ENCODE measurements around the gene ZNF653.

The ZNF653 gene

GRCh38 chr19:11505504-11506100 lies at the start of gene ZNF653:
TSS of gene ZNF653 (minus strand) at chr19:11505839. CDS start at chr19:11505786, 53 bp downstream.
- TF ChIP-seq CTCF (IDR thresholded peaks at IDR 0.05; ENCODE audit: low read depth, low read length), result no peak
- H3K4me3 ChIP-seq (ENCODE audit: low read depth, low read length), result peak within 1 kb of the TSS; percentile 76

GRCh38 chr19:11555246-11555645 lies 49.6 kb upstream of the ZNF653 start:
- TF ChIP-seq CTCF (IDR thresholded peaks at IDR 0.05; ENCODE audit: low read depth, low read length), result no peak

GRCh38 chr19:11554160-11554559 lies 48.5 kb upstream of the ZNF653 start:
- no peak for TF ChIP-seq CTCF (IDR thresholded peaks at IDR 0.05; ENCODE audit: low read depth, low read length)
- H3K4me3 ChIP-seq (ENCODE audit: low read depth, low read length), result no peak overlapping the region

More at GRCh38 chr19:11555246-11555645, 49.6 kb upstream of the ZNF653 start:
- H3K4me3 ChIP-seq (ENCODE audit: low read depth, low read length), result no peak overlapping the region

- no peak for TF ChIP-seq CTCF (IDR thresholded peaks at IDR 0.05; ENCODE audit: low read depth, low read length)
- no peak overlapping the region for H3K4me3 ChIP-seq (ENCODE audit: low read depth, low read length)
Observed at GRCh38 chr19:11552666-11553372, 47.2 kb upstream of the ZNF653 start.

GRCh38 chr19:11551603-11552235 lies 46.1 kb upstream of the ZNF653 start:
- peak; percentile 35 for TF ChIP-seq CTCF (IDR thresholded peaks at IDR 0.05; ENCODE audit: low read depth, low read length)
- no peak overlapping the region for H3K4me3 ChIP-seq (ENCODE audit: low read depth, low read length)

- TF ChIP-seq CTCF (IDR thresholded peaks at IDR 0.05; ENCODE audit: low read depth, low read length), result no peak
- H3K4me3 ChIP-seq (ENCODE audit: low read depth, low read length), result no peak overlapping the region
Observed at GRCh38 chr19:11550265-11550664, 44.6 kb upstream of the ZNF653 start.

All from WI38 (cell line).